Activated CD4-positive, alpha-beta memory T cell treated with anti-CD3 and anti-CD28 coated beads, Interleukin-2, amount 10 ng/mL, durations not matched to agents 7 days and 5 days (primary cell): ENCODE measurements around the gene IL5RA. TPM values are rescaled to one million over a fixed set of nuclear protein-coding genes. Genes with fewer than 3 reads are reported as not detected.

Experiments used
- CTCF ChIA-PET: fragments of 350-600 bp; sonication (Branson Sonifier 250); formaldehyde crosslinking; loops from one replicate; lab custom pipeline; 2021; ENCODE audit warnings: antibody characterized with exemption, inconsistent platforms; lab: Charles Lee
- POLR2A ChIA-PET: fragments of 350-600 bp; sonication (Branson Sonifier 250); formaldehyde crosslinking; loops from one replicate; lab custom pipeline; 2021; ENCODE audit warnings: antibody characterized with exemption; lab: Charles Lee
- DNase-seq: peaks from one replicate; pipeline ENCODE4 v3.0.0-alpha.2; 2020
- H3K27ac Mint-ChIP-seq: one replicate; pipeline ENCODE4 v1.8.0; 2021; ENCODE audit warnings: mild to moderate bottlenecking, mixed read lengths
- H3K27me3 Mint-ChIP-seq: one replicate; pipeline ENCODE4 v1.8.0; 2021; ENCODE audit warnings: mixed read lengths
- H3K36me3 Mint-ChIP-seq: one replicate; pipeline ENCODE4 v1.8.0; 2021; ENCODE audit warnings: low read depth, mixed read lengths
- H3K4me1 Mint-ChIP-seq: one replicate; pipeline ENCODE4 v1.8.0; 2021; ENCODE audit warnings: mixed read lengths
- H3K4me3 Mint-ChIP-seq: one replicate; pipeline ENCODE4 v1.8.0; 2021; ENCODE audit warnings: mild to moderate bottlenecking, mixed read lengths
- H3K9me3 Mint-ChIP-seq: one replicate; pipeline ENCODE4 v1.8.0; 2021; ENCODE audit warnings: mixed read lengths
- total RNA-seq, 2 experiments: library from RNA; stranded (reverse); gene quantifications; one replicate each; pipeline ENCODE4 v1.2.3, GENCODE V29; 2021

Gene IL5RA
- total RNA-seq, 2 experiments from 2014 or later: not detected

GRCh38 chr3:3027976-3028567, 82.1 kb downstream of the IL5RA start:
- Mint-ChIP-seq H3K4me3 (no peak overlapping the region), H3K4me1 (peaks cover 7% of the 10 kb centered on the region), H3K9me3 (no peaks in the 10 kb centered on the region), H3K36me3 (no peaks in the 10 kb centered on the region), H3K27ac (no peak overlapping the region), H3K27me3 (peaks cover 1% of the 10 kb centered on the region)
- ChIA-PET POLR2A (no interaction called here), CTCF (no interaction called here)
- DNase-seq: no peak

GRCh38 chr3:3023111-3023745, 86.9 kb downstream of the IL5RA start:
- Mint-ChIP-seq H3K4me3 (no peak overlapping the region), H3K36me3 (no peaks in the 10 kb centered on the region), H3K9me3 (no peaks in the 10 kb centered on the region), H3K27ac (no peak overlapping the region), H3K27me3 (peaks cover 3% of the 10 kb centered on the region), H3K4me1 (peaks cover 5% of the 10 kb centered on the region)
- CTCF ChIA-PET: no interaction called here
- POLR2A ChIA-PET: no interaction called here
- DNase-seq: no peak

- Mint-ChIP-seq H3K27ac (no peak overlapping the region), H3K4me3 (no peak overlapping the region), H3K27me3 (peaks cover 11% of the 10 kb centered on the region), H3K36me3 (no peaks in the 10 kb centered on the region), H3K4me1 (no peaks in the 10 kb centered on the region), H3K9me3 (no peaks in the 10 kb centered on the region)
- CTCF ChIA-PET: no interaction called here
- DNase-seq: no peak
- POLR2A ChIA-PET: no interaction called here
Observed at GRCh38 chr3:3020209-3020608, 90.0 kb downstream of the IL5RA start.

Other genes with a start within 250 kb of the IL5RA start
- 10 to 100 TPM; 29.5 to 32.4 TPM for gene TRNT1, start 16.6 kb upstream of the IL5RA start, total RNA-seq
- 10 to 100 TPM; 62.8 to 74.4 TPM for gene CRBN, start 69.3 kb upstream of the IL5RA start, total RNA-seq